ENCODE results near the gene PPAN.

PPAN gene

DNA sequence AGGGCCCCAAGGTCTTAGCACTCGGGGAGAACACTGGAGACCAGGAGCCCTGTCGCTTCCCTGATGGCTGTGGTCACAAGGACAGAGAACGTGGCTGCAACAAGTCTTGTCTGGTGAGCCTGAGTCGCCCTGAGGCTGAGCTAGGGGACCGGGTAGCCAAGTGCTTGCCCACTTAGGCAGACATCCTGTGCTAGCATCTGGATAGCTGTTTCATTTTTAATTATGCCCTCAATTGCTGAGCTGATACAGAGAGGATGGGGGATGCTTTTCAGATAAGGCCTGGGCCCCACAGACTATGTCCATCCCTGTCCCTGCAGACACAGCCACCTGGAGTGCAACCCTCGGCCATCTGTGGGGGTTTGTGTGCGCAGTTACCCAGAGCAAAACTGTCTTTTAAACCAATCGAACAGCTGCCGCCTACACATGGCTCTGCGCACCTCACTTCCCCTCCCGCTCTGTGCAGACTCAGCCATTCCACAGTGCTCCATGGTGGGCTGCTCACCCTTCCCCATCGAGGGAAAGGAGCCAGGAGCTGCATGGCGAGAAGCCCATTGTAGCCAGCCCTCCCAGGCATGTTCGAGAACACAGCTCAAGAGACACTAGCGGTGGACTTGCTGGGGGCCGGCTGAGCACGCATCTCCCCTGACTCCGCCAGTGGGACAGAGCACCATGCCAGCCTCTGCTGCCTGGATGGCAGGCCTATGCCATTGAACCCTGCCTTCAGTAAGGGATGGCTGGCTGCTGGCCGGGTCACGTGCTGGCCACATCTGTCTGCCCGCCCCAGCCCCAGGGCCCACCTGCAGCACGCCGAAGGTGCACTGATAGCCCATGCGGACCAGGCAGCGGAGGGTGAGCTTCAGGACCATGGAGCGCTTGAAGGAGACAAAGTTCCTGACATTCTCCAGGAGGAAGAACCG, 33.0 kb downstream of the PPAN start:
- DNase-seq (ENCODE audit: low read depth in 2 of 3, low spot score in 2 of 3) = no peak

DNA sequence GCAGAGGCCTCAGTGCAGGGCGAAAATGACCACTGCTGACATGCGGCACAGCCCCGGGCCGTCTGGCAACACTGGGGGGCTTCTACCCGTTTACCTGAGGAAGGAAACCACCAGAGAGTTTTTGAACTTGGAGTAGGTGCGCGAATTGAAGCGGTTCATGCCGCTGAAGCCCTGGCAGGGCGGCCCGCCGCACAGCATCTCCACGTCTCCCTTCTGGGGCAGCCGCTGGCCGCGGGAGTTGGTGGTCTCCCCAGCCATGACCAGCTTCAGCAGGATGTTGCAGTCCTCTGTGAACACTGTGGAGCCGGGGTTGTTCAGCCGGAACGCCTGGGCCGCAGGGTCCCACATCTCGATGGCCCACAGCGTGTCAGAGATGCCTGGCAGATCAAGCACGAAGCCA, 33.8 kb downstream of the PPAN start:
- no peak for DNase-seq (ENCODE audit: low read depth in 2 of 3, low spot score in 2 of 3)

DNA sequence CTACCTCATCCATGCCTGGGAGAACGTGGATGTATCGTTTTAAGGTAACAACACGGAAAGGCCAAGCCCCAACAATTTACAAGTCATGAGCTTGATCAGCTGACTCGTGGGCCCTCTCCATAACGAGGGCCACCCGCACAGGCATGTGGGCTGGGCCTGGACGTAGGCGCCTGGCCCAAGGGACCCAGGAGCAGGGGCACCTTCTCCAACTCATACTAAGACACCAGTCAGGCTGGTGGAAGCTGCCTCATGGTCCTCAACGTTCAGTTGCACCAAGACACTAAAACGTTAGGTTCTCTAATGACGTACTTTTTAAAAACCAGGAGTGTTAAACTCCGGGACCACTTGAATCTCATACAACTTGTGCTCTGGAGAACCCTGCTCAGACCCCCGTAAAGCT, 35.3 kb downstream of the PPAN start:
- DNase-seq (ENCODE audit: low read depth in 2 of 3, low spot score in 2 of 3) = no peak

DNA sequence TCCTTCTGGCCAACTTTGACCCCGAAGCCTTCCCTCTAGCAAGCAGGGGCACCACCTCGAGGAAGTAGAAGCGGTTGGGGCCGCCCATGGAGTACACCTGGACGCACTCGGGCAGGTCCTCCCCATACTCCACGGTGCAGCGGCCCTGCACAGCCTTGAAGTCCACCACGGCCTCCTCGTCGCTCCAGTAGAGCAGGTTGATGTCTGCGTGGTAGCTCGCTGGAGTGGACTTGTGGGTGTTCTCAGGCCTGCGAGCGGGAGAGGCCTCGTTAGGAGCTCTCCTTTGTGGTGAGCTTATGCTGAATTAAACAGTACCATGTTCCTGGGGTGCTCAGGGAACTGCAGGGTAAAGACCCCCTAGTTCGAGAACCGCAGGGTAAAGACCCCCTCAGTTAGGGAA, 35.8 kb downstream of the PPAN start:
- DNase-seq (ENCODE audit: low read depth in 2 of 3, low spot score in 2 of 3) = no peak

DNA sequence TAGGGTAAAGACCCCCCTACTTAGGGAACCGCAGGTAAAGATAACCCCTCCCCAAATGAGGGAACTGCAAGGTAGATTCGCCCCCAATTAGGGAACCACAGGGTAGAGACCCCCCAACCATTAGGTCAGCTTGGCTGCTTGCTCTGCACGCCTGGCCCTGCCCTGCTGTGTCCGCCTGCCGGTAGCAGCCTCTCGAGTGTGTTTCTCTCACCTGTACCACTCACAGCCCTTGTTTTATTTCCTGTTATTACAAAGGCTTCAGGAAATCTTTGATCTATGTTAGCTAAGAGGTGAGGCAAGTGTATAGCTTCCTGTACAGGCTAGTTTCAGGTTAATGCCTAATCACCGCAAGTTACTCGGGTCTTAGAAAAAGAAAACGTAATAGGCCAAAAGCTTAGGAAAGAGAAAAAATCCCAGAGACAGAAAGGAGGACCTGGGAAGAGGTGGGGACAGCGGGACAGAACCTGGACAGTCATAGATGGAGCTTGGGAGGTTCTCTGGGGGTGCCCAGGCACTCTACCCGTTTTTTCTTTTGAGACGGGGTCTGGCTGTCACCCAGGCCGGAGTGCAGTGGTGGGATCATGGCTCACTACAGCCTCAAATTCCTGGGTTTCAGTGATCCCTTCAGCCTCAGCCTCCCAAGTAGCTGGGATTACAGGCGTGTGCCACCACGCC, 36.7 kb downstream of the PPAN start:
- no peak for DNase-seq (ENCODE audit: low read depth in 2 of 3, low spot score in 2 of 3)

DNA sequence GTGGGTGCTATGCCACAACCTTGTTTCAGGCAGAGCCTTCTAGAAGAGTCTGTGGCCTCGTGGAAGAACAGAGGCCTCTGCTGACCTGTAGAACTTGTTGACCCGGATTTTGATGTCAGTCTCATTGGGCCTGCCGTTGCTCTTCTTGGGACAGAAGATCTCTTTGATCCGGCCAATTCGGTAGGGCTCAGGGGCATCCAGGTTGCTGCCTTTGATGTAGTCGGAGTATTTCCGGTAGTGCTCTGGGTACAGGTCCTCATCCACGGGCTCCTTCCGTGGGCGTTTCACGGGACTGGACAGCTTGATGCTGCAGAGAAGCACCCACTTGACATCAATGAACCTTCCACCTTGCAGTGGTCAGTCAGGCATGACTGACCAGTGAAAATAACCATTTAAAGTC, 37.5 kb downstream of the PPAN start:
- DNase-seq (ENCODE audit: low read depth in 2 of 3, low spot score in 2 of 3) = no peak

DNA sequence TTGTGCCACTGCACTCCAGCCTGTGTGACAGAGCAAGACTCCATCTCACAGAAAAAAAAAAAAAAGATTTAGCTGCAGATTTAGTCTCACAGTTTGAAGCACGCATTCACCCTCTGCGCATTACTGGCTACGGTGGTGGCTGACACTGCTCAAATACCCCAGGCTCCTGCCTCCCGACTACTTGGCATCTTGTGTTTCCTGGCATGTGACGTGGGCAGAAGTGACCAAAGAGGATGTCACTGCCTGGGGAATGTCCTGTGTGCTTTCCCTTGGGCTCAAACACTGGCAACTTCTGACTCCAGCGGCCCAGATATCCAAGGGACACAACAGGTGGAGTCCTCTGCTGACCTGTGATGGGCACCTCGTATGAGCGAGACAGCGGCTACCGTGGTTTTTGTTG, 38.2 kb downstream of the PPAN start:
- DNase-seq (ENCODE audit: low read depth in 2 of 3, low spot score in 2 of 3) = no peak

DNA sequence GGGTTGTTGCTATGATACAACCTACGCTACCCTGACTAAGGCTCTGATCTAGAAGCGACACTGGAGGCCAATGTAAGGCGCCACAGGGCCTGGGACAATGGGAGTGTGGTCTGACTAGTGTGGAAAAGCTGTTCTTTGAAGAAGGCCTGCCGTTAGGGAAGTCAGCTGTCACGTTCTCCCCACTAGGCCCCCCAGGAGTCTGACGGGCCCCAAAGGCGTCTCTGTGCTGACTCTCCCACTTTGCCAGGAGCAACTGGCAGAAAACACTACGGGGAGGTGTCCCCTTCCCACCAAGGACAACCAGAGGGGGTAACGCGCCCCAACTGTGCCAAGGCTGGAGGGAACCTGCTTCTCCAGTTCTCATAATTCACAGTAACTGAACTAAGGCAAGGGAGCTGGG, 38.9 kb downstream of the PPAN start:
- no peak for DNase-seq (ENCODE audit: low read depth in 2 of 3, low spot score in 2 of 3)

DNA sequence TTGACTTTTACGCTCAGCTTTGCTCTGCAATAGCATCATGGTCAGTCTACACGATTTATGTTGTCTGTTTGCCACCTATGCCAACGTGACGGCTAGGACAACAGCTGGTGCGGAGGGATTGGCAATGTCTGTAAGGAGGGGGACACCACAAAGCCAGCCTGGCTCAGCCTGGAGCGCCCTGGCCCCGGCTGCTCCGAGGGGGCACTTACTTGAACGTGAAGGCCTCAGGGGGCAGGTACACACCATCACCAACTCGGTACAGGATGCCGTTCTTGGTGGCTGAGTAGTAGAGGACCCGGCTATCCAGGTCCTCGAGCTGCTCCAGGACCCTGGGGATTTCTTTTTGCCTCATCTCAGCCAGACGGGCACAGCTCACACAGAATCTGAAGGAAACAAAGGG, 40.0 kb downstream of the PPAN start:
- DNase-seq (ENCODE audit: low read depth in 2 of 3, low spot score in 2 of 3) = no peak

DNA sequence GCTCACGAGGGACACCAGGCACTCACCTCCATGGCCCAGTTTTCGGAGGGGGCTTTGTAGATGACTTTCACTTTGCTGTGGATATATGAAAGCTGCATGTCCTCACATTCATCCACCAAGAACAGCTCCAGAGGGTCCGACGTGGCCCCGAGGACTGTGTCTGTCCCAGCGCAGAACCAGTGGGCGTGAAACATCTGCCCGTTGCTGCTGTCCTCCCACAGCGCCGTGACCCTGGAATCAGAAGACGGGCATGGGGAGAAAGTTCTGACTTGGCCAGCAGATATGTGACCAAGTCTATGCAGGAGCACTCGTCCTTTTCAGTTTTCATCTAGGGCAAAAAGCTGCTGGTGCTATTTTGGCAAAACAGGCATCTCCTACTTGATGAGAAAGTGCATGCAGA, 43.3 kb downstream of the PPAN start:
- no peak for DNase-seq (ENCODE audit: low read depth in 2 of 3, low spot score in 2 of 3)

DNA sequence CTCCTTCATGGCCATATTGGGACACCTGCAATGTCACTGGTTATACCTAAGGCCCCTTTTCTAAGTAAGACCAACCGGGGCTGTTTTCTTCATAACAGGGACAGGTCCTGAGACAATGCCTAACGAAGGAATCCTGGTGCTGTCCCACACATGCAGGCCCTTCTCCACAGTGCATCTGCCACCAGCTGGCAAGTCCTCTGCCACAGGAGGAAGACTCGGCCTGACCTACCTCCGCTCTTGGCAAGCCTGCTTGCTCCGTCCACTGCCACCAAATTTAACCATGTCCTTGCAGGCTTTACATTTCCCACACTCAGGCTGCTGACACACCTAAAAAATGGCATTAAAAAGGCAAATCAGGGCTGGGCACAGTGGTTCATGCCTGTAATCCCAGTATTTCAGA, 45.4 kb downstream of the PPAN start:
- no peak for DNase-seq (ENCODE audit: low read depth in 2 of 3, low spot score in 2 of 3)

DNA sequence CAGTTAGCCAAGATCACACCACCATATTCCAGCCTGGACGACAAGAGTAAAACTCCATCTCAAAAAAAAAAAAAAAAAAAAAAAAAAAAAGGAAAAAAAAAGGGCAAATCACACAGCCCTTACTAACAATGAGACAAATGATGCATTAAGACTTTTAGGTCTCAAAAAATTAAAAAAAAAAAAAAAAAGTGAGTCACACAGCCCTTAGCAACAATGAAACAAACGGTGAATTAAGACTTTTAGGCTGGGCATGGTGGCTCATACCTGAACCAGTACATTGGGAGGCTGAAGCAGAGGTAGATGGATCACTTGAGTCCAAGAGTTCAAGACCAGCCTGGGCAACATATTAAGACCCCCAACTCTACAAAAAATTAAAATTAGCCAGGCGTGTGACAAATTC, 45.9 kb downstream of the PPAN start:
- no peak for DNase-seq (ENCODE audit: low read depth in 2 of 3, low spot score in 2 of 3)

DNA sequence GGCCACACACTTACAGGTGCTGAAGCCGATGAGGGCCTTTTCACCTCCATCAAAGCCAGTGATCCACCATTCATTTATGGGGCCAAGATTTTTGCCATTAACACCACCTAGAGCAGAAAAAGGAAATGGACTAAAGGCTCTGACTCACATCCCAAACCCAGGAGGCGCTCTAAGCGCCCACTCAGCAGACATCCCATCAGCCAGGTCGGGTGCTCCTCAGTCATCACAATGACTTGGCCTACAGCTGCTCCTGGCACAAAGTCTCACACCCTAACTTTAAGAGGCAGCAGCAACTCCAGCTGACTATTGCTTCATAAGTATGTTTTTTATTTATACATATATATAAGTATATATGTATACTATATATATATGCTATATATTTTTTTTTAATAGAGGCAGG, 49.7 kb downstream of the PPAN start:
- no peak for DNase-seq (ENCODE audit: low read depth in 2 of 3, low spot score in 2 of 3)

DNA sequence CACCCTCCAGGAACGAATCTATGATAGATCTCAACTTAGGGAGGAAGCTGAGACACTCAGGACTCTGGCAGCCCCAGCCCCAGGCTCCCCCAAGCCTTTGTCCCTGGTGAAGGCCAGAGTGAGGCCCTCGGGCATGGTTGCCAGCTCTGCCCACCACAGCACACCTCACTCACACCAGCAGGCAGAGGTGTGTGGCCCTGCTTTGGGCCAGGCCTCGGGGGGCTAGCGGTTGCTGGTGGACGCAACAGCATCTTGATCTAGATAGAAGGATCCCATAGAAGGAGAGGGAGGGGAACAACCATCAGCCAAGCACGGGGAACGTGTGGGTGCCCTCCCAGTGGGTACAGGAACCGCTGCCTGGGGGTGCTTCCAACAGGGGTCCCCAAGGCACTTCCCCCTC, 51.9 kb downstream of the PPAN start:
- DNase-seq (ENCODE audit: low read depth in 2 of 3, low spot score in 2 of 3) = no peak

DNA sequence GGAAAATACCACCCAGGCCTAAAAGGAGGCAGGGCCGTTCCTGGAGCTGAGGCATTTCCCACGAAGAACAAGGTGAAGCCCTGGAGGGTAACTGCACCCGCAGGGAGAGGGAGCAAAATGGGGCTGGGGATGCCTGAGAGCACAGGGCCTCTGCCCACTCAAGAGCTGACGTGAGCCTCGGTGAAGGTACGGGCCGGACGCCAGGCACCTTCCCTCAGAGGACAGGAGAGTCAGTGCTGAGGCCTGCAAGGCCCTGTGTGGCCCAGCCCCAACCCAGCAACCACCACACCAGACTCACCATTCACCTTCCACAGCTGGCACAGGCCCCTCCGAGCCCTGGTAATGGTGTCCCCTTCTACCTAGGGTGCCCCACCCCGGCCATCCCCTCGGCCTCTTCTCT, 52.3 kb downstream of the PPAN start:
- no peak for DNase-seq (ENCODE audit: low read depth in 2 of 3, low spot score in 2 of 3)

DNA sequence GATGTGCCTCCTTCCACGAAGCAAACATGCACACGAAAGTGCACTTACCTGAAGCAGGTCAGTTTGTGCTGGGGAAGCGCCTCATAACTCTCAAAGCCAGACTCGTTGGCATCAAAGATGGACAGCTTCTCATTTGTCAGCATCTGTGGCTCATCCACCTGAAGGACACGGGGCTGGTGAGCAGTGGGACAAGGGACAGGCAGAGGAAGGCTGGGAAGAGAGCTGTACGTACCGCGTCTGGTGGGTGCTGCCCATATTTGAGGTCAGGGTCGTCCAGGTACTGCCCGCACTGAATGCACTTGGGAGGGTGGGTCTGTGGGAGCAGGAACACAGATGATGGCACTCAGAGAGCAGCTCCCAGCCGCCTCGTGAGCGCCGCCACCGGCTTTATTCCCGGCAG, 53.4 kb downstream of the PPAN start:
- no peak for DNase-seq (ENCODE audit: low read depth in 2 of 3, low spot score in 2 of 3)
